Activated CD8-positive, alpha-beta memory T cell treated with anti-CD3 and anti-CD28 coated beads, Interleukin-2, amount 10 ng/mL, durations not matched to agents 7 days and 5 days (primary cell): ENCODE results near the gene SEC22B. TPM values are rescaled to one million over a fixed set of nuclear protein-coding genes. Genes with fewer than 3 reads are reported as not detected.
"Not testable (repeated sequence)": the region's sequence is repeated elsewhere in the genome, so short reads cannot be mapped to it uniquely, and the experiment has no call there.

Experiments
- ATAC-seq: fragments of 150-1000 bp; cut with Tn5 transposase; one replicate; pipeline ENCODE4 v1.10.0; 2021; ENCODE audit warnings: moderate library complexity
- CTCF ChIA-PET: fragments of 350-600 bp; sonication (Branson Sonifier 250); formaldehyde crosslinking; loops from one replicate; lab custom pipeline; 2021; ENCODE audit warnings: antibody characterized with exemption; lab: Charles Lee
- DNase-seq: peaks from one replicate; pipeline ENCODE4 v3.0.0-alpha.2; 2020
- H3K27ac Mint-ChIP-seq: one replicate; pipeline ENCODE4 v1.8.0; 2021; ENCODE audit warnings: mild to moderate bottlenecking, mixed read lengths
- H3K27me3 Mint-ChIP-seq: one replicate; pipeline ENCODE4 v1.8.0; 2021; ENCODE audit warnings: mixed read lengths
- H3K36me3 Mint-ChIP-seq: one replicate; pipeline ENCODE4 v1.8.0; 2021; ENCODE audit warnings: mild to moderate bottlenecking, mixed read lengths
- H3K4me1 Mint-ChIP-seq: one replicate; pipeline ENCODE4 v1.8.0; 2021; ENCODE audit warnings: mixed read lengths
- H3K4me3 Mint-ChIP-seq: one replicate; pipeline ENCODE4 v1.8.0; 2021; ENCODE audit warnings: mild to moderate bottlenecking, moderate library complexity, mixed read lengths
- H3K9me3 Mint-ChIP-seq: one replicate; pipeline ENCODE4 v1.8.0; 2022; ENCODE audit warnings: low read depth, mixed read lengths
- total RNA-seq, 2 experiments: library from RNA; stranded (reverse); gene quantifications; one replicate each; pipeline ENCODE4 v1.2.3, GENCODE V29; 2021

SEC22B gene
- 10 to 100 TPM; 18.5 to 23.8 TPM for total RNA-seq

DNA sequence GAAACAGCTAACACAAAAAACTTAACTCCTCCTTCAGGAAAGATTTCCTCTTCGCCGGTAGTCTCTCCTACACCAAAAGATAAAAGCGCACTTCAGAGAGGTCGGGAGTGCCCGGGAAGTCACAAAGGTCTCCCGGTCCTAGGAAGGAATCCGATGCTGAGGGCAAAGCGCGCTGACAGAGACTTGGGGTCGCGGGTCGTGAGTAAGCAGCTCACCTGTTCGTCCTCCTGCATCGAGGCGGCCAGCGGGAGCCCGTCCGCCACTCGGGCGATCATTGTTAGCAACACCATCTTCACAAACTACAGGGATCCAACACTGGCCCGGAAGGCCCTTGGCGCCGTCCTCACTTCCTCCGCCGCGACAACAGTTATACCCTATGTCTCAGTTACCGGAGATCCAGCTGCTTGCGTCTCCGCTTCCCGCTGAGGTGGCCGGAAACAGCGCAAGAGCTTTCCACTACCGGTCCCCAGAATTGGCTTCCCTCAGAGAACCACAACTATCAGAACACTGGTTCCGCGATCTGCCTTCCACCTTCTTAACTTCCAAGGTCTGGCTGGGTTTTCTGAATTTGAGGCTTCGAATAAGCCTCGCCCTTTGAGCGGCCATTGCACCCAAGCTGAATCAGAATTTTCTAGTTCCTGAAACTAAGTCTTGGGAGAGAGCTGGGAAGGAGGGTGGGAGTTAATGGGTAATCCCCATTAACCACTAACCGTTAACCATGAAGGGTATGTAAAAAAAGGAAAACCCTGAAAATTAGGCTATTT is at the start of gene SEC22B:
Gene SEC22B (minus strand): TSS at position 429 of the 764 bp plus-strand sequence. CDS start 139 bp downstream, at position 290.
- peaks cover 2% of the 10 kb centered on the region for H3K27me3 Mint-ChIP-seq
- H3K4me3 Mint-ChIP-seq: peak within 1 kb of the TSS; percentile 98
- no peaks in the 10 kb centered on the region for H3K9me3 Mint-ChIP-seq
- peak; percentile 95 for DNase-seq
- H3K36me3 Mint-ChIP-seq: peaks cover 3% of the 10 kb centered on the region
- peaks cover 10% of the 10 kb centered on the region for H3K4me1 Mint-ChIP-seq
- peak within 1 kb of the TSS; percentile 96 for H3K27ac Mint-ChIP-seq
- ATAC-seq: peak; percentile 100
- CTCF ChIA-PET: interaction anchor here (1.0 to 1.2 kb wide), 2 partner anchors 228 to 289 kb away, joined by 3 read pairs; no protein-coding TSS in a partner anchor

DNA sequence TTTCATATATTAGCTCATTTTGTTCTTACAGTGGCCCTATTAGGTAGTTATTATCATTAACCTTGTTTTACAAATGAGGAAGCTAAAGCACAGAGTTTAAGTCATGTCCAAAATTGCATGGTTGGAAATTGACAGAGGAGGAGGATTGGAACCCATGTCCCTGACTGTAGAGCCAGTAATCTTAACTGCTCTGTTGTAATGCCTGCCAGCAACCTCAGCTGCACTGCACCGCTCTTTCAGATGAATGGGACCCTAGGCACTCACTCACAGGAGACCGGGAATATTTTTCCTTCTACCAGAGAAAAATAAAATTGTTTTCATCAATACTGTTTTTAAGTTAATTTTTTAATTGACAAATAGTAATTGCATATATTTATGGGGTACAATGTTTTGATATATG is 41.6 kb upstream of the SEC22B start:
- DNase-seq, H3K27me3 Mint-ChIP-seq, H3K9me3 Mint-ChIP-seq, ATAC-seq, CTCF ChIA-PET, H3K27ac Mint-ChIP-seq, H3K4me1 Mint-ChIP-seq, H3K36me3 Mint-ChIP-seq, H3K4me3 Mint-ChIP-seq: not testable (repeated sequence)

GRCh38 chr1:120217175-120217929 is 41.0 kb upstream of the SEC22B start:
- H3K9me3 Mint-ChIP-seq, ATAC-seq, H3K27ac Mint-ChIP-seq, H3K4me1 Mint-ChIP-seq, H3K27me3 Mint-ChIP-seq, H3K36me3 Mint-ChIP-seq, H3K4me3 Mint-ChIP-seq, CTCF ChIA-PET, DNase-seq: not testable (repeated sequence)

DNA sequence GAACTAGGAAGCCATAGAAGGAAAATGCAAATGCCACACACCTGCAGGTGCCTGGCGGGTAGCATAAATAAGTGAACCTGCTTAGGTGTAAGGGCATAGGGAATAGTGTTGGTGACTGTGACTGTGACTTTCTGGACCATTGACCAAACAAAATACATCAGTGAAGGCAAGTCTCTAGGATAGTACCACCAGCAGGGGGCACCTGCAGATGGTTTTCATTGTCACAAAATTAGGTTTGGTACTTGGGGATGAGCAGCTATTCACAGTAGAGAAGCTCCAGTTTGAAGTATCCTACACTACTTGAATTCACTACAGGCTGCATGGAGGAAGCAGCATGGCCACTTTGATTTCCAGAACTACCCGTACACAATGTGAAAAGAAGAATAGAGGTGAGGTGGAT is 37.3 kb upstream of the SEC22B start:
- H3K9me3 Mint-ChIP-seq, CTCF ChIA-PET, ATAC-seq, H3K27me3 Mint-ChIP-seq, DNase-seq, H3K27ac Mint-ChIP-seq, H3K4me3 Mint-ChIP-seq, H3K36me3 Mint-ChIP-seq, H3K4me1 Mint-ChIP-seq: not testable (repeated sequence)

- H3K36me3 Mint-ChIP-seq, H3K27me3 Mint-ChIP-seq, H3K4me1 Mint-ChIP-seq, H3K27ac Mint-ChIP-seq, DNase-seq, ATAC-seq, CTCF ChIA-PET, H3K4me3 Mint-ChIP-seq, H3K9me3 Mint-ChIP-seq: not testable (repeated sequence)
These were observed 34.4 kb upstream of the SEC22B start for GRCh38 chr1:120210754-120211153.

DNA sequence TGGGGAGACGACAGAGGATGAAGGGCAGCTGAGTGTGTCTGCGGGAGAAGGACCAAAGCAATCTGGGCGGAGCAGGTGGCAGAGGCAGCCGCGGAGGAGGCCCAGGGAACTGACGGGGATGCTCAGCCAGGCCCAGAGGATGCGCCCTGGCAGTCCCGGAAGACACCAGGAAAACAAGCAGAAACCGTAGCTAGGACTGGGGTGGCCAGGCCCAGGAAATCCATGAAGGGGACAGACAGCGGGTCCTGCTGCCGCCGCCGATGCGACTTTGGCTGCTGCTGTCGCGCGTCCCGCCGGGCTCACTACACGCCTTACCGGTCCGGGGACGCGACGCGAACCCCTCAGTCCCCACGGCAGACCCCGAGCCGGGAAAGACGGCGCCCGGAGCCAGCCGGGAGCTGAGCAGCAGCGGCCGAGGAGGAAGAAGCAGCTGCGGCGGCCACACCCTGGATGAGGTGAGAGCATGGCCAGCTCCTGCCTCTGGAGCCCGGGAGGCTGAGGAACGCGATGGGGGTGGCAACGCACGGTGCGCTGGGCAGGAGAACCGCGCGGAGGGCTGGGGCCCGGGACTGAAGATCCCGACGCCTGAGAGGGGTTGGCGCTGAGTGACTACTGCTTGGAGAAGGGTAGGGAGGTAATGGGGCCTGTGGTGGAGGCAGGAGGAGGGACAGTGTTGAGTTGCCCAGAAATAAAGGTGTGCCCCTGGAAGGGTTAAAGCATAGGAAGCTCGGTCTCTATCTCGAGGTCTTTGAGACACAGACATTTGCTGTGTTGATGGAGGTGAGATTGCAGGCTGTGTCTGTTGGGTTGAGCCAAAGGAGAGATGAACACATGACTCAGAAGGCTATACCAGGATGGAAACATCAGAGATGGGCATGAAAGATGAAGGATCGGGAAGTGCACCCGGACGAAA is 20.8 kb upstream of the SEC22B start:
- CTCF ChIA-PET, H3K27ac Mint-ChIP-seq, H3K9me3 Mint-ChIP-seq, H3K4me1 Mint-ChIP-seq, DNase-seq, H3K36me3 Mint-ChIP-seq, H3K27me3 Mint-ChIP-seq: not testable (repeated sequence)
- H3K4me3 Mint-ChIP-seq: peak overlapping the region; percentile 65
- ATAC-seq: peak; percentile 55

- H3K27me3 Mint-ChIP-seq, CTCF ChIA-PET, H3K27ac Mint-ChIP-seq, H3K9me3 Mint-ChIP-seq, H3K36me3 Mint-ChIP-seq, ATAC-seq, H3K4me1 Mint-ChIP-seq, H3K4me3 Mint-ChIP-seq, DNase-seq: not testable (repeated sequence)
These were observed 12.3 kb upstream of the SEC22B start for GRCh38 chr1:120188626-120189025.

DNA sequence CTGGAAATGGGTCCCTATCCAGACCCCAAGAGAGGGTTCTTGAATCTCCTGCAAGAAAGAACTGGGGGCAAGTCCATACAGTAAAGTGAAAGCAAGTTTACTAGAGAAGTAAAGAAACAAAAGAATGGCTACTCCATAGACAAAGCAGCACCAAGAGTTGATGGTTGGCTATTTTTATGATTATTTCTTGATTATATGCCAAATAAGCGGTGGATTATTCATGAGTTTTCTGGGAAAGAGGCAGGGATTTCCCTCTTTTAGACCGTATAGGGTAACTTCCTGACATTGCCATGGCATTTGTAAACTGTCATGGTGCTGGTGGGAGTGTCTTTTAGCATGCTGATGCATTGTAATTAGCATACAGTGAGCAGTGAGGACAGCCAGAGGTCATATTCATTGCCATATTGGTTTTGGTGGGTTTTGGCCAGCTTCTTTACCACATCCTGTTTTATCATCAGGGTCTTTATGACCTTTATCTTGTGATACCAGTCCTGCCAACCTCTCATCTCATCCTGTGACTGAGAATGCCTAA is 5.9 kb upstream of the SEC22B start:
- H3K27ac Mint-ChIP-seq, H3K4me3 Mint-ChIP-seq, CTCF ChIA-PET, H3K27me3 Mint-ChIP-seq, H3K4me1 Mint-ChIP-seq, H3K9me3 Mint-ChIP-seq, H3K36me3 Mint-ChIP-seq: not testable (repeated sequence)
- DNase-seq: peak; percentile 49
- ATAC-seq: peak; percentile 39

- DNase-seq, H3K9me3 Mint-ChIP-seq, H3K36me3 Mint-ChIP-seq, ATAC-seq, CTCF ChIA-PET, H3K4me3 Mint-ChIP-seq, H3K27ac Mint-ChIP-seq, H3K27me3 Mint-ChIP-seq: not testable (repeated sequence)
- H3K4me1 Mint-ChIP-seq: peaks cover 10% of the 10 kb centered on the region
These were observed 3.7 kb upstream of the SEC22B start for GRCh38 chr1:120179811-120180690.

- Mint-ChIP-seq H3K9me3 (no peaks in the 10 kb centered on the region), H3K4me1 (peaks cover 11% of the 10 kb centered on the region), H3K36me3 (peaks cover 3% of the 10 kb centered on the region), H3K4me3 (no peak overlapping the region), H3K27me3 (peaks cover 2% of the 10 kb centered on the region), H3K27ac (no peak overlapping the region)
- no peak for DNase-seq
- CTCF ChIA-PET: no interaction called here
- no peak for ATAC-seq
These were observed 2.8 kb upstream of the SEC22B start for GRCh38 chr1:120178799-120179756.

DNA sequence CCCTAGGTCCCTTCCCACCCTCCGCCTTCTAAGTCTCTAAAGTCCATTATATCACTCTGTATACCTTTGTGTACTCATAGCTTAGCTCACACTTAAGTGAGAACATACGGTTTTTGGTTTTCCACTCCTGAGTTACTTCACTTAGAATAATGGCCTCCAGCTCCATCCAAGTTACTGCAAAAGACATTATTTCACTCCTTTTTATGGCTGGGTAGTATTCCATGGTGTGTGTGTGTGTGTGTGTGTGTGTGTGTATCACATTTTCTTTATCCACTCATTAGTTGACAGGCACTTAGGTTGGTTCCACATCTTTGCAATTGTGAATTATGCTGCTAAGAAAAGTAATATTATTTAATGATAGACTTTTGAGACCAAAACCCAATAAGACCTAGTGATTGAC is 1.7 kb upstream of the SEC22B start:
- H3K9me3 Mint-ChIP-seq, H3K27me3 Mint-ChIP-seq, H3K4me3 Mint-ChIP-seq, ATAC-seq, CTCF ChIA-PET, H3K27ac Mint-ChIP-seq, DNase-seq, H3K36me3 Mint-ChIP-seq: not testable (repeated sequence)
- H3K4me1 Mint-ChIP-seq: peaks cover 12% of the 10 kb centered on the region
